Fibroblast of the aortic adventitia (primary cell): ENCODE data around the gene SLIT2. TPM values are rescaled to one million over a fixed set of nuclear protein-coding genes. Genes with fewer than 3 reads are reported as not detected.

Experiments
- DNase-seq: peaks from one replicate; pipeline ENCODE4 v3.0.0-alpha.2; 2010; ENCODE audit warnings: low read depth
- H3K4me3 ChIP-seq: 2 replicates; pipeline ENCODE4 v1.5.1; 2011; ENCODE audit warnings: low read depth, mild to moderate bottlenecking, control low read depth, low read length, moderate library complexity
- CTCF ChIP-seq: IDR thresholded peaks from 2 replicates; pipeline ENCODE4 v1.5.1; 2011; ENCODE audit warnings: mild to moderate bottlenecking, low read length, control low read depth, inconsistent platforms; ENCODE audit not compliant: insufficient read depth
- total RNA-seq: library from RNA; depleted of rRNA; stranded (reverse); fragments of >200 nt; gene quantifications from 2 replicates; pipeline ENCODE4 v1.2.3, GENCODE V29; 2012; ENCODE audit warnings: low replicate concordance

SLIT2 gene
- total RNA-seq, 1 donor: 65.1 TPM

DNA sequence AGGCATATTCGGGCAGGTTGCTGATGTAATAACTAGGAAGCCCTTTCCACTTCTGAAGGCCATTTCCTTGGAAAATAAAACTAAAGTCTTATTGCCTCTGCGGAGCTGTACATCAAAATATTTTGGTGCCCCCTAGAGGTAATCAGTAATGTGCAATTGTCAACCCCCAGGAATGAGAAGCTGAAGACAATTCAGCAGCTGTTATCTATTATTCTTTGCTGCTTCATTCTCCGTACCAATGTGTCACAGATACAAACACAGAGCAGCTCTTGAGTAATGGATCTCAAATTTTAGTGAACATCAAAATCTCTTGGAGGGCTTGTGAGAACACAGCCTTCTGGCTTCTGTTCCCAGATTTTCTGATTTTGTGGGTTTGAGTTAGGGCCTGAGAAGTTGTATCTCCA, 3.5 kb upstream of the SLIT2 start:
- no peak overlapping the region for H3K4me3 ChIP-seq
- peak; percentile 89 for DNase-seq
- TF ChIP-seq CTCF: peak; percentile 71

GRCh38 chr4:20249333-20249732, 2.4 kb upstream of the SLIT2 start:
- peak overlapping the region; percentile 6 for H3K4me3 ChIP-seq
- TF ChIP-seq CTCF: peak; percentile 83
- DNase-seq: peak; percentile 83

GRCh38 chr4:20251031-20251795, 492 bp upstream of the SLIT2 start:
- no peak for TF ChIP-seq CTCF
- peak overlapping the region; percentile 84 for H3K4me3 ChIP-seq
- peak; percentile 52 for DNase-seq

- DNase-seq: peak; percentile 58
- TF ChIP-seq CTCF: no peak
- H3K4me3 ChIP-seq: peak overlapping the region; percentile 84
Measured at GRCh38 chr4:20252656-20253282, 1.1 kb downstream of the SLIT2 start.

- H3K4me3 ChIP-seq: peak overlapping the region; percentile 84
- no peak for DNase-seq
- no peak for TF ChIP-seq CTCF
Measured at GRCh38 chr4:20253283-20253734, 1.6 kb downstream of the SLIT2 start.

DNA sequence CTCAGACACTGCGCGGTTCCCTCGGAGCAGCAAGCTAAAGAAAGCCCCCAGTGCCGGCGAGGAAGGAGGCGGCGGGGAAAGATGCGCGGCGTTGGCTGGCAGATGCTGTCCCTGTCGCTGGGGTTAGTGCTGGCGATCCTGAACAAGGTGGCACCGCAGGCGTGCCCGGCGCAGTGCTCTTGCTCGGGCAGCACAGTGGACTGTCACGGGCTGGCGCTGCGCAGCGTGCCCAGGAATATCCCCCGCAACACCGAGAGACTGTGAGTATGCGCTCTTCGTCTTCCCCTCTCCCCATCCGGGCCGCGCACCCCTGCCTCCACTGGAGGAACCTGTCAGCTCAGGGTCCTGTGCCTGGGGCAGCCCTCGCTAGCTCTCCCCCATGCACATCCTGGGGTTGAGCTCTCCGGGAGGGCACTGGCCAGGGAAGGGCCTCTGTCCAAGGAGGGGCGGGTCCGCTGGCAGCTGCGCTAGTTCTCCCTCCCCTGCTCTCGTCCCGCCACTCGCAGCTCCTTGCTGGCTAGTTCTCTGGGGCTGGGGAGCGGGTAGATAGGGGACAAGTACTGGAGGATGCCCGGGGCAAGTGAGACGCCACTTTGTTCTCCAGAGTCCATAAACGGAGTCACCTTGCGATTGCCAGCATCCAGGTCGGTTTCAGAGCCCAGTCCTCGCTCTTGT, 2.2 kb downstream of the SLIT2 start:
- peak; percentile 58 for DNase-seq
- no peak for TF ChIP-seq CTCF
- peak overlapping the region; percentile 84 for H3K4me3 ChIP-seq
